ENCODE data around the gene EPS8L1.

- TF ChIP-seq, protein P1, sequence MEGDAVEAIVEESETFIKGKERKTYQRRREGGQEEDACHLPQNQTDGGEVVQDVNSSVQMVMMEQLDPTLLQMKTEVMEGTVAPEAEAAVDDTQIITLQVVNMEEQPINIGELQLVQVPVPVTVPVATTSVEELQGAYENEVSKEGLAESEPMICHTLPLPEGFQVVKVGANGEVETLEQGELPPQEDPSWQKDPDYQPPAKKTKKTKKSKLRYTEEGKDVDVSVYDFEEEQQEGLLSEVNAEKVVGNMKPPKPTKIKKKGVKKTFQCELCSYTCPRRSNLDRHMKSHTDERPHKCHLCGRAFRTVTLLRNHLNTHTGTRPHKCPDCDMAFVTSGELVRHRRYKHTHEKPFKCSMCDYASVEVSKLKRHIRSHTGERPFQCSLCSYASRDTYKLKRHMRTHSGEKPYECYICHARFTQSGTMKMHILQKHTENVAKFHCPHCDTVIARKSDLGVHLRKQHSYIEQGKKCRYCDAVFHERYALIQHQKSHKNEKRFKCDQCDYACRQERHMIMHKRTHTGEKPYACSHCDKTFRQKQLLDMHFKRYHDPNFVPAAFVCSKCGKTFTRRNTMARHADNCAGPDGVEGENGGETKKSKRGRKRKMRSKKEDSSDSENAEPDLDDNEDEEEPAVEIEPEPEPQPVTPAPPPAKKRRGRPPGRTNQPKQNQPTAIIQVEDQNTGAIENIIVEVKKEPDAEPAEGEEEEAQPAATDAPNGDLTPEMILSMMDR (optimal IDR thresholded peaks at IDR 0.05 in 1 of 3, IDR thresholded peaks at IDR 0.05 in 1 of 3, conservative IDR thresholded peaks at IDR 0.05 in 1 of 3; ENCODE audit: extremely low read depth in 1 of 3, insufficient read depth in 2 of 3, low read length in 3 of 3): no peak
- no peak for TF ChIP-seq EZH2 (IDR thresholded peaks at IDR 0.05; ENCODE audit: low read length)
Observed at GRCh38 chr19:55091955-55092354, 16.3 kb downstream of the EPS8L1 start.

Data from keratinocyte (primary cell).